Chondrocyte (in vitro differentiated cells): ENCODE measurements around the gene IL1B. TPM values are rescaled to one million over a fixed set of nuclear protein-coding genes. Genes with fewer than 3 reads are reported as not detected.
"Not testable (repeated sequence)": the region's sequence is repeated elsewhere in the genome, so short reads cannot be mapped to it uniquely, and the experiment has no call there.

ENCODE experiments used
- DNase-seq: peaks from one replicate; pipeline ENCODE4 v3.0.0; 2021; ENCODE audit warnings: mixed read lengths, low spot score
- H3K27ac Mint-ChIP-seq: one replicate; pipeline ENCODE4 v1.8.0; 2021; ENCODE audit warnings: mild to moderate bottlenecking, moderate library complexity, mixed read lengths; ENCODE audit not compliant: unreplicated experiment
- H3K27me3 Mint-ChIP-seq: 2 replicates; pipeline ENCODE4 v1.8.0; 2021; ENCODE audit warnings: low read depth, mixed read lengths
- H3K36me3 Mint-ChIP-seq: 2 replicates; pipeline ENCODE4 v1.8.0; 2021; ENCODE audit warnings: low read depth, mixed read lengths
- H3K4me1 Mint-ChIP-seq: 2 replicates; pipeline ENCODE4 v1.8.0; 2021; ENCODE audit warnings: low read depth, mild to moderate bottlenecking, mixed read lengths
- H3K4me3 Mint-ChIP-seq: one replicate; pipeline ENCODE4 v1.8.0; 2021; ENCODE audit warnings: mild to moderate bottlenecking, moderate library complexity, mixed read lengths; ENCODE audit not compliant: unreplicated experiment
- H3K9me3 Mint-ChIP-seq: 2 replicates; pipeline ENCODE4 v1.8.0; 2021; ENCODE audit warnings: low read depth, mixed read lengths
- total RNA-seq: library from RNA; stranded (reverse); gene quantifications from 3 replicates; pipeline ENCODE4 v1.2.1, GENCODE V29; 2021
- TF ChIP-seq, protein P1 (sequence below): fragments of 200-600 bp; sonication (generic); IDR thresholded peaks from 2 replicates; pipeline ENCODE4 v1.5.0; 2021; ENCODE audit warnings: antibody characterized with exemption, mild to moderate bottlenecking, moderate library complexity

The IL1B gene
- total RNA-seq, 1 donor from 2014 or later, result not detected

DNA sequence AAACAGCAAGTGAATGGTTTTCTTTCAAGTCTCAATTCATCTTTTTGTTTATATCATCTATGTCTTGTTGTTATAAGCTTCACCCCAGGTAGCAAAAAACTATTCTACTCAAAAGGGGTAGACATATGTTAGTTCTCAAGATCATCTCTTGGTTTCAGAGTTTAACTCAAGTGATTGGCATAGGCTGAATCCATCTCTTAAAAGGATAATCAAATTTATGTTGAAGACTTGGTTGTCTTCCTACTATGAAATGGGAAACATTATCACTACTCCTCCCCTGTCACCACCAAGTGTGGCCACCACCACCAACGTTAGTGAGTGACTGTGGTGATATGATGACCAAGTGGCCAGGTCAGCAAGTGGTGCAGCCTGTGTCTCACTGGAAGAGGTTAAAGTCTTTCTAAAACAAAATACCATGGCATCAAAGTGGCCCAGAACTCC lies 1.5 kb downstream of the IL1B start:
- no peaks in the 10 kb centered on the region for H3K36me3 Mint-ChIP-seq
- no peaks in the 10 kb centered on the region for H3K9me3 Mint-ChIP-seq
- H3K4me3 Mint-ChIP-seq, result no peak overlapping the region
- TF ChIP-seq, protein P1, sequence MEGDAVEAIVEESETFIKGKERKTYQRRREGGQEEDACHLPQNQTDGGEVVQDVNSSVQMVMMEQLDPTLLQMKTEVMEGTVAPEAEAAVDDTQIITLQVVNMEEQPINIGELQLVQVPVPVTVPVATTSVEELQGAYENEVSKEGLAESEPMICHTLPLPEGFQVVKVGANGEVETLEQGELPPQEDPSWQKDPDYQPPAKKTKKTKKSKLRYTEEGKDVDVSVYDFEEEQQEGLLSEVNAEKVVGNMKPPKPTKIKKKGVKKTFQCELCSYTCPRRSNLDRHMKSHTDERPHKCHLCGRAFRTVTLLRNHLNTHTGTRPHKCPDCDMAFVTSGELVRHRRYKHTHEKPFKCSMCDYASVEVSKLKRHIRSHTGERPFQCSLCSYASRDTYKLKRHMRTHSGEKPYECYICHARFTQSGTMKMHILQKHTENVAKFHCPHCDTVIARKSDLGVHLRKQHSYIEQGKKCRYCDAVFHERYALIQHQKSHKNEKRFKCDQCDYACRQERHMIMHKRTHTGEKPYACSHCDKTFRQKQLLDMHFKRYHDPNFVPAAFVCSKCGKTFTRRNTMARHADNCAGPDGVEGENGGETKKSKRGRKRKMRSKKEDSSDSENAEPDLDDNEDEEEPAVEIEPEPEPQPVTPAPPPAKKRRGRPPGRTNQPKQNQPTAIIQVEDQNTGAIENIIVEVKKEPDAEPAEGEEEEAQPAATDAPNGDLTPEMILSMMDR, result no peak
- no peak overlapping the region for H3K27ac Mint-ChIP-seq
- no peak for DNase-seq
- no peaks in the 10 kb centered on the region for H3K27me3 Mint-ChIP-seq
- peaks cover 12% of the 10 kb centered on the region for H3K4me1 Mint-ChIP-seq

DNA sequence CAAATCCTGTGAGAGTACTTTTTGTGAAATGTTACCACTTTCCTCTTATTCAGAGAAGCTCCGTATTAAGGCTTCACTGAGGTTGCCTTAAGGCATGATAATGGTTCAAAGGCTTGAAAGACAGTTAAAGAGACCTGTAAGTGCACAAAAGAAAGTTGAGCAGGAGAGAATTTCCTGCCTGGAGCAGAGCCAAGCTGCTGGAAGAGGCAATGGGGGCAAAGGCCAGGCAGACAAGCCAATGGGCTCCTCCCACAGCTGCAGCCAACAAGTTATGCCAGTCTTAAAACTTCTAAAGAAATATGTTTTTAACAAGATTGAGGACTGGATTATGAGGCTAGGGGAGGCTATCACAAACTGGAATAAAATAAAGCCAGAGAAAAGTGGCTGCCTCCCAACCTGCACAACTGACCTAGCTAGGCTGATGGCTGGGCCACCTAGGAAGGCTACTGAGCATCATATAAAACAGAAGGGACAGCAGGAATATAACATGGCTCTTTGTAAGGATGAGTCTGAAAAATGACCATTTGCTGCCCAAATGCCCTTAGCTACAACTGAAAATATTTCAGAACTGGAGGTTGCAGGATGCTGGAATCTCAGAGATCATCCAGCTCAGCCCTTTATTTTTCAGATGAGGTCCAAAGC lies 2.1 kb downstream of the IL1B start:
- no peak overlapping the region for H3K4me3 Mint-ChIP-seq
- H3K4me1 Mint-ChIP-seq, result peaks cover 10% of the 10 kb centered on the region
- H3K27me3 Mint-ChIP-seq, result no peaks in the 10 kb centered on the region
- TF ChIP-seq, protein P1, result no peak
- H3K36me3 Mint-ChIP-seq, result no peaks in the 10 kb centered on the region
- H3K9me3 Mint-ChIP-seq, result no peaks in the 10 kb centered on the region
- H3K27ac Mint-ChIP-seq, result no peak overlapping the region
- no peak for DNase-seq

DNA sequence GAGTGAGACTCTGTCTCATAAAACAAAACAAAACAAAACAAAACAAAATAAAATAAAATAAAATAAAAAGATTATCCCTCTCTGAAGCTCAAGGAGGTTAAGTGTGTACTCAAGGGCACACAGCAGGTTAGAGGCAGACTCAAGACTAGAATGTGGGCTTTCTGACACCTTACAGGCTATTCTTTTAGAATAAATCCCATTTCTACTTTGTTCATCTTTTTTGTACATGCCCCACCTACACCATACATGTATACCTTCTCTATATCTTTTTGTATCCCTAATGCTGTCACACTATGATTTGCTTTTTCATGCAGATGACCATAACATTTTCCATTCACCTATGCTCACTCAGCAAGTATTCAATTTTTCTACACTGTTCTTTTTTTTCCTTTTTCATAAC lies 2.6 kb downstream of the IL1B start:
- DNase-seq, result no peak
- Mint-ChIP-seq H3K27me3 (no peaks in the 10 kb centered on the region), H3K4me3 (no peak overlapping the region), H3K27ac (no peak overlapping the region), H3K9me3 (no peaks in the 10 kb centered on the region), H3K36me3 (no peaks in the 10 kb centered on the region), H3K4me1 (peaks cover 10% of the 10 kb centered on the region)
- TF ChIP-seq, protein P1, result no peak

- peaks cover 10% of the 10 kb centered on the region for H3K4me1 Mint-ChIP-seq
- H3K9me3 Mint-ChIP-seq, DNase-seq, H3K4me3 Mint-ChIP-seq, H3K36me3 Mint-ChIP-seq, H3K27me3 Mint-ChIP-seq, H3K27ac Mint-ChIP-seq: not testable (repeated sequence)
Measured at GRCh38 chr2:112833639-112833931, 3.0 kb downstream of the IL1B start.

GRCh38 chr2:112832841-112833638 lies 3.5 kb downstream of the IL1B start:
- H3K9me3 Mint-ChIP-seq, result no peaks in the 10 kb centered on the region
- H3K36me3 Mint-ChIP-seq, result no peaks in the 10 kb centered on the region
- H3K4me1 Mint-ChIP-seq, result peaks cover 10% of the 10 kb centered on the region
- DNase-seq, result no peak
- H3K4me3 Mint-ChIP-seq, result no peak overlapping the region
- no peaks in the 10 kb centered on the region for H3K27me3 Mint-ChIP-seq
- no peak overlapping the region for H3K27ac Mint-ChIP-seq
- TF ChIP-seq, protein P1, result no peak
